IMR-90 (cell line): ENCODE data around the gene REN. TPM values are rescaled to one million over a fixed set of nuclear protein-coding genes. Genes with fewer than 3 reads are reported as not detected.

Experiments used
- ATAC-seq: fragments of 200-7000 bp; cut with Tn5 transposase; 2 replicates; pipeline ENCODE4 v1.9.1; 2020; ENCODE audit warnings: low read depth, mild to moderate bottlenecking, moderate library complexity
- BruUV-seq: library from RNA; stranded (reverse); fragments of 400-500 nt; replicated peaks from 2 replicates; lab custom pipeline; 2021; lab: Mats Ljungman, UMichigan
- CTCF ChIA-PET: fragments of 300-600 bp; formaldehyde crosslinking; extraction: SDS; loops from one replicate; lab custom pipeline; 2021; ENCODE audit warnings: antibody characterized with exemption; lab: Yijun Ruan, JAX
- POLR2A ChIA-PET: fragments of 300-600 bp; sonication (Branson Sonifier 250); formaldehyde crosslinking; loops from one replicate; lab custom pipeline; 2022; ENCODE audit warnings: antibody characterized with exemption; ENCODE audit not compliant: unreplicated experiment; lab: Charles Lee
- DNase-seq: peaks from one replicate; pipeline ENCODE4 v3.0.0; 2013
- H2AFZ ChIP-seq: replicated peaks from 2 replicates; pipeline ENCODE3; 2013; ENCODE audit warnings: low read length, mild to moderate bottlenecking; ENCODE audit not compliant: poor library complexity
- H2AK5ac ChIP-seq: 2 replicates; pipeline ENCODE4 v1.6.1; 2013; ENCODE audit warnings: low read depth, low read length, inconsistent platforms
- H2AK9ac ChIP-seq: replicated peaks from 2 replicates; pipeline ENCODE3; 2013; ENCODE audit warnings: mild to moderate bottlenecking, low read depth, low read length, moderate library complexity; ENCODE audit not compliant: poor library complexity
- H2BK120ac ChIP-seq: 2 replicates; pipeline ENCODE4 v1.6.1; 2013; ENCODE audit warnings: low read depth, low read length, inconsistent platforms
- H2BK15ac ChIP-seq: 3 replicates; pipeline ENCODE4 v1.6.1; 2013; ENCODE audit warnings: low read depth, low read length, inconsistent platforms
- H2BK20ac ChIP-seq: 2 replicates; pipeline ENCODE4 v1.6.1; 2013; ENCODE audit warnings: low read depth, mild to moderate bottlenecking, inconsistent platforms, low read length, moderate library complexity
- H2BK5ac ChIP-seq: 2 replicates; pipeline ENCODE4 v1.6.1; 2013; ENCODE audit warnings: mild to moderate bottlenecking, low read depth, low read length, inconsistent platforms; ENCODE audit not compliant: poor library complexity, severe bottlenecking
- H3K14ac ChIP-seq: replicated peaks from 2 replicates; pipeline ENCODE4 v1.6.1; 2013; ENCODE audit warnings: low read depth, low read length, inconsistent platforms
- H3K18ac ChIP-seq: 2 replicates; pipeline ENCODE4 v1.6.1; 2013; ENCODE audit warnings: low read depth, low read length, control low read depth
- H3K23ac ChIP-seq: 2 replicates; pipeline ENCODE4 v1.6.1; 2013; ENCODE audit warnings: low read depth, low read length, inconsistent platforms
- H3K27ac ChIP-seq: 2 replicates; pipeline ENCODE4 v1.5.1; 2013; ENCODE audit warnings: mild to moderate bottlenecking, control low read depth, low read length; ENCODE audit not compliant: insufficient read depth
- H3K27me3 ChIP-seq: 2 replicates; pipeline ENCODE4 v1.6.1; 2013; ENCODE audit warnings: low read length; ENCODE audit not compliant: control insufficient read depth, insufficient read depth
- H3K36me3 ChIP-seq: 2 replicates; pipeline ENCODE4 v1.6.1; 2013; ENCODE audit warnings: low read length, mixed read lengths; ENCODE audit not compliant: control insufficient read depth, insufficient read depth
- H3K4ac ChIP-seq: 2 replicates; pipeline ENCODE4 v1.6.1; 2013; ENCODE audit warnings: low read depth, low read length, inconsistent platforms
- H3K4me1 ChIP-seq: 2 replicates; pipeline ENCODE4 v1.6.1; 2013; ENCODE audit warnings: low read length, mixed read lengths; ENCODE audit not compliant: control insufficient read depth, insufficient read depth
- H3K4me2 ChIP-seq: 2 replicates; pipeline ENCODE4 v1.6.1; 2013; ENCODE audit warnings: low read depth, mild to moderate bottlenecking, control low read depth, low read length, moderate library complexity
- H3K4me3 ChIP-seq: 2 replicates; pipeline ENCODE4 v1.5.1; 2013; ENCODE audit warnings: low read depth, mild to moderate bottlenecking, control low read depth, low read length, moderate library complexity; ENCODE audit not compliant: insufficient read depth
- H3K56ac ChIP-seq: 2 replicates; pipeline ENCODE4 v1.6.1; 2013; ENCODE audit warnings: low read length, inconsistent platforms; ENCODE audit not compliant: insufficient read depth; ENCODE audit errors: extremely low read depth
- H3K79me1 ChIP-seq, 2 experiments: 2 replicates each; pipeline ENCODE4 v1.6.1; 2013; ENCODE audit warnings: low read length in 2 of 2, inconsistent platforms in 1 of 2, low read depth in 1 of 2
- H3K9ac ChIP-seq: 2 replicates; pipeline ENCODE4 v1.6.1; 2013; ENCODE audit warnings: low read depth, low read length, control low read depth
- H3K9me1 ChIP-seq: 2 replicates; pipeline ENCODE4 v1.6.1; 2013; ENCODE audit warnings: low read length, inconsistent platforms; ENCODE audit not compliant: insufficient read depth
- H3K9me3 ChIP-seq: 2 replicates; pipeline ENCODE4 v1.6.1; 2013; ENCODE audit warnings: low read length; ENCODE audit not compliant: control insufficient read depth, insufficient read depth
- H4K20me1 ChIP-seq: 2 replicates; pipeline ENCODE4 v1.6.1; 2013; ENCODE audit warnings: low read length, inconsistent platforms; ENCODE audit not compliant: insufficient read depth
- H4K5ac ChIP-seq: 2 replicates; pipeline ENCODE4 v1.6.1; 2013; ENCODE audit warnings: mild to moderate bottlenecking, low read depth, low read length, control low read depth
- H4K8ac ChIP-seq, 2 experiments: 2 replicates each; pipeline ENCODE4 v1.6.1; 2013; ENCODE audit warnings: low read depth in 2 of 2, low read length in 2 of 2, control low read depth in 1 of 2, inconsistent platforms in 1 of 2
- H4K91ac ChIP-seq: 2 replicates; pipeline ENCODE4 v1.6.1; 2013; ENCODE audit warnings: low read depth, low read length, inconsistent platforms; ENCODE audit not compliant: insufficient read depth
- BHLHE40 ChIP-seq: fragments of 150-350 bp; IDR thresholded peaks from 2 replicates; pipeline ENCODE4 v1.6.1; 2016; ENCODE audit warnings: mild to moderate bottlenecking, low read depth, low read length
- MAFK ChIP-seq: IDR thresholded peaks from 2 replicates; pipeline ENCODE4 v1.6.1; 2012; ENCODE audit warnings: low read depth, low read length, improper control_type of control experiment
- MAZ ChIP-seq: IDR thresholded peaks from 2 replicates; pipeline ENCODE4 v1.6.1; 2012; ENCODE audit warnings: low read depth, mild to moderate bottlenecking, low read length, improper control_type of control experiment, moderate library complexity, borderline replicate concordance
- MXI1 ChIP-seq: IDR thresholded peaks from 2 replicates; pipeline ENCODE4 v1.6.1; 2012; ENCODE audit warnings: low read depth, mild to moderate bottlenecking, low read length, moderate library complexity, borderline replicate concordance
- NFE2L2 ChIP-seq: fragments of 150-350 bp; IDR thresholded peaks from 2 replicates; pipeline ENCODE4 v1.6.1; 2016; ENCODE audit warnings: low read depth, mild to moderate bottlenecking, low read length
- POLR2A ChIP-seq: IDR thresholded peaks from 2 replicates; pipeline ENCODE4 v1.6.1; 2012; ENCODE audit warnings: mild to moderate bottlenecking, low read depth, low read length
- RCOR1 ChIP-seq: IDR thresholded peaks from 2 replicates; pipeline ENCODE4 v1.6.1; 2012; ENCODE audit warnings: mild to moderate bottlenecking, low read length, improper control_type of control experiment; ENCODE audit not compliant: insufficient replicate concordance
- RFX5 ChIP-seq: IDR thresholded peaks from 2 replicates; pipeline ENCODE4 v1.8.0; 2012; ENCODE audit warnings: low read depth, mild to moderate bottlenecking, low read length, moderate library complexity
- SMC3 ChIP-seq: fragments of 150-350 bp; IDR thresholded peaks from 2 replicates; pipeline ENCODE4 v1.6.1; 2016; ENCODE audit warnings: low read depth, mild to moderate bottlenecking, antibody characterized with exemption, low read length, moderate library complexity
- WGBS, 2 experiments: methylation state at CpG; one replicate each; pipeline versions ENCODE4 v1.1.5 to v1.1.7; 2013; ENCODE audit warnings: missing lambda C conversion rate in 2 of 2; ENCODE audit not compliant: insufficient read length in 1 of 2; ENCODE audit errors: extremely low coverage in 2 of 2; 5-methylcytosine and 5-hydroxymethylcytosine counted together
- dilution Hi-C: fragments of 300-500 bp; cut with HindIII; formaldehyde crosslinking; loops from one replicate; pipeline ENCODE4 v1.14.3; 2018; ENCODE audit warnings: low sequenced_read_pairs; ENCODE audit not compliant: unreplicated experiment
- in situ Hi-C: fragments of 300-500 bp; cut with MboI; formaldehyde crosslinking; loops from 3 replicates; pipeline ENCODE4 v1.14.3; 2019; ENCODE audit warnings: low sequenced_read_pairs, inconsistent platforms, mixed read lengths
- intact Hi-C: fragments of 100-400 bp; cut with micrococcal nuclease; formaldehyde crosslinking; loops from 2 replicates; pipeline ENCODE4 v1.10.0; 2022
- polyA plus RNA-seq, 3 experiments: library from polyadenylated mRNA; depleted of rRNA; stranded (reverse); fragments of >200 nt; gene quantifications; 2 replicates each; pipeline ENCODE4 v1.2.3, GENCODE V29; 2012; ENCODE audit warnings: low replicate concordance in 1 of 3
- total RNA-seq: library from RNA; depleted of rRNA; stranded (reverse); fragments of >200 nt; gene quantifications from 2 replicates; pipeline ENCODE4 v1.2.3, GENCODE V29; 2012
- TF ChIP-seq, protein P1 (sequence below): conservative IDR thresholded peaks from 2 replicates; pipeline ENCODE4 v1.5.1; 2012; ENCODE audit warnings: mild to moderate bottlenecking, low read depth, low read length, improper control_type of control experiment
- TF ChIP-seq, protein P2 (sequence below): fragments of 150-350 bp; IDR thresholded peaks from 2 replicates; pipeline ENCODE4 v1.6.1; 2017; ENCODE audit warnings: mild to moderate bottlenecking, antibody characterized with exemption, low read length, low read depth
- TF ChIP-seq, protein P3 (sequence below): fragments of 150-350 bp; IDR thresholded peaks from 2 replicates; pipeline ENCODE4 v1.6.1; 2016; ENCODE audit warnings: low read depth, mild to moderate bottlenecking, low read length, moderate library complexity, borderline replicate concordance

REN gene
- total and polyA plus RNA-seq, 2 of the 4 experiments (the other 2 are of a cell fraction), result 0.54 to 1.2 TPM

DNA sequence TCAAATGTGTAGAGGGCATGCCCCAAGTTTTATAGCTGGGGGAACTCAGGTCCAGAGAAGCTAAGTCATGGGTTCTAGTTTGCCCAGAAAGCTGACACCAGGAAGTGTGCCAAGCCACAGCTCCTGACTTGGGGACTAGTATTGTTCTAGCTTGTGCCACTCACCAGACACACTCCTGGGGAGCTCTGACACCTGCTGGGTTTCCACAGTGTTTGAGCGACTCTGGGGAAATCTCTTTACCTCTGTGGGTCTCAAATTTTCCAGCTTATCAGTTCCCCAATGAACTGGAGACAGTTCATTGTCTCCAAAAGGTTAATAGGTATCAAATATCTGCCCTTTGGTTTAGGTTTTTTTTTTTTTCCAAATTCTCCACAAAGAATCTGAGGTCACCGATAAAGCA lies 25.9 kb upstream of the REN start:
- H2AFZ ChIP-seq, result no peak overlapping the region
- H4K5ac ChIP-seq, result no peak overlapping the region

More for the DNA sequence above, 25.9 kb upstream of the REN start:
- CTCF ChIA-PET, result interaction anchor here (0.6 kb wide), 1 partner anchor 167 kb away, joined by 5 read pairs; no protein-coding TSS in a partner anchor
- Histone ChIP-seq H3K27ac (no peak overlapping the region), H3K23ac (no peak overlapping the region), H2BK5ac (no peak overlapping the region), H3K4me2 (no peak overlapping the region), H3K4me3 (no peak overlapping the region), H4K8ac (no peak overlapping the region), H3K56ac (no peak overlapping the region), H3K27me3 (peaks cover 3% of the 10 kb centered on the region; the same call in 1 of the 2 replicates), H4K91ac (no peak overlapping the region), H3K9ac (no peak overlapping the region), H2BK15ac (no peak overlapping the region), H3K4ac (no peak overlapping the region), H3K36me3 (no peaks in the 10 kb centered on the region), H2AK5ac (0 out of 2 replicates have a peak overlapping the region, but pooled peaks have one; percentile 20), H3K9me3 (no peaks in the 10 kb centered on the region), H2BK120ac (peak overlapping the region; percentile 15; the same call in 1 of the 2 replicates), H4K20me1 (no peaks in the 10 kb centered on the region), H2AK9ac (no peak overlapping the region), H3K79me1 (peaks cover 6 to 20% of the 10 kb centered on the region in 2 experiments; a peak in 3 of 4 replicates), H3K9me1 (peaks cover 22% of the 10 kb centered on the region), H3K14ac (no peak overlapping the region), H3K4me1 (peaks cover 28% of the 10 kb centered on the region), H2BK20ac (no peak overlapping the region), H3K18ac (no peak overlapping the region)
- TF ChIP-seq BHLHE40 (no peak), MAFK (no peak), POLR2A (no peak), SMC3 (no peak), RCOR1 (no peak), MAZ (no peak), RFX5 (no peak), NFE2L2 (no peak), MXI1 (no peak)
- TF ChIP-seq, protein P1, sequence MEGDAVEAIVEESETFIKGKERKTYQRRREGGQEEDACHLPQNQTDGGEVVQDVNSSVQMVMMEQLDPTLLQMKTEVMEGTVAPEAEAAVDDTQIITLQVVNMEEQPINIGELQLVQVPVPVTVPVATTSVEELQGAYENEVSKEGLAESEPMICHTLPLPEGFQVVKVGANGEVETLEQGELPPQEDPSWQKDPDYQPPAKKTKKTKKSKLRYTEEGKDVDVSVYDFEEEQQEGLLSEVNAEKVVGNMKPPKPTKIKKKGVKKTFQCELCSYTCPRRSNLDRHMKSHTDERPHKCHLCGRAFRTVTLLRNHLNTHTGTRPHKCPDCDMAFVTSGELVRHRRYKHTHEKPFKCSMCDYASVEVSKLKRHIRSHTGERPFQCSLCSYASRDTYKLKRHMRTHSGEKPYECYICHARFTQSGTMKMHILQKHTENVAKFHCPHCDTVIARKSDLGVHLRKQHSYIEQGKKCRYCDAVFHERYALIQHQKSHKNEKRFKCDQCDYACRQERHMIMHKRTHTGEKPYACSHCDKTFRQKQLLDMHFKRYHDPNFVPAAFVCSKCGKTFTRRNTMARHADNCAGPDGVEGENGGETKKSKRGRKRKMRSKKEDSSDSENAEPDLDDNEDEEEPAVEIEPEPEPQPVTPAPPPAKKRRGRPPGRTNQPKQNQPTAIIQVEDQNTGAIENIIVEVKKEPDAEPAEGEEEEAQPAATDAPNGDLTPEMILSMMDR, result no peak
- TF ChIP-seq, protein P2, sequence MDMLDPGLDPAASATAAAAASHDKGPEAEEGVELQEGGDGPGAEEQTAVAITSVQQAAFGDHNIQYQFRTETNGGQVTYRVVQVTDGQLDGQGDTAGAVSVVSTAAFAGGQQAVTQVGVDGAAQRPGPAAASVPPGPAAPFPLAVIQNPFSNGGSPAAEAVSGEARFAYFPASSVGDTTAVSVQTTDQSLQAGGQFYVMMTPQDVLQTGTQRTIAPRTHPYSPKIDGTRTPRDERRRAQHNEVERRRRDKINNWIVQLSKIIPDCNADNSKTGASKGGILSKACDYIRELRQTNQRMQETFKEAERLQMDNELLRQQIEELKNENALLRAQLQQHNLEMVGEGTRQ, result no peak
- TF ChIP-seq, protein P3, sequence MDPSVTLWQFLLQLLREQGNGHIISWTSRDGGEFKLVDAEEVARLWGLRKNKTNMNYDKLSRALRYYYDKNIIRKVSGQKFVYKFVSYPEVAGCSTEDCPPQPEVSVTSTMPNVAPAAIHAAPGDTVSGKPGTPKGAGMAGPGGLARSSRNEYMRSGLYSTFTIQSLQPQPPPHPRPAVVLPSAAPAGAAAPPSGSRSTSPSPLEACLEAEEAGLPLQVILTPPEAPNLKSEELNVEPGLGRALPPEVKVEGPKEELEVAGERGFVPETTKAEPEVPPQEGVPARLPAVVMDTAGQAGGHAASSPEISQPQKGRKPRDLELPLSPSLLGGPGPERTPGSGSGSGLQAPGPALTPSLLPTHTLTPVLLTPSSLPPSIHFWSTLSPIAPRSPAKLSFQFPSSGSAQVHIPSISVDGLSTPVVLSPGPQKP, result no peak
- no TSS peak for BruUV-seq
- in situ Hi-C loops (no loop called here), intact Hi-C loops (no loop called here), dilution Hi-C loops (no loop called here)
- POLR2A ChIA-PET, result no interaction called here
- 86% methylated on average over 1 of the region's 2 CpGs; no CpG with 5 or more reads in 1 of the 2 experiments for WGBS, 2 experiments
- ATAC-seq (no peak), DNase-seq (no peak)
